IPS DF 19.7 (cell line): Measurements from ENCODE around the gene FGD3.

Experiments used
- DNase-seq: peaks from one replicate; pipeline ENCODE4 v3.0.0-alpha.2; 2013; ENCODE audit warnings: low read depth, low spot score

The FGD3 gene

GRCh38 chr9:93027750-93028149 is 80.4 kb downstream of the FGD3 start:
- DNase-seq, result no peak

- DNase-seq, result no peak
Measured at GRCh38 chr9:93028448-93029006, 81.2 kb downstream of the FGD3 start.

- no peak for DNase-seq
Measured at GRCh38 chr9:93030642-93031628, 83.6 kb downstream of the FGD3 start.

GRCh38 chr9:93031629-93032430 is 84.5 kb downstream of the FGD3 start:
- no peak for DNase-seq

- DNase-seq, result no peak
Measured at GRCh38 chr9:93032545-93032944, 85.2 kb downstream of the FGD3 start.

GRCh38 chr9:93033531-93033930 is 86.2 kb downstream of the FGD3 start:
- DNase-seq, result no peak

- DNase-seq, result no peak
Measured at GRCh38 chr9:93035106-93035660, 87.9 kb downstream of the FGD3 start.

- DNase-seq, result no peak
Measured at GRCh38 chr9:93035821-93036351, 88.6 kb downstream of the FGD3 start.

GRCh38 chr9:93036887-93037475 is 89.7 kb downstream of the FGD3 start:
- DNase-seq, result no peak

- no peak for DNase-seq
Measured at GRCh38 chr9:93037476-93037971, 90.2 kb downstream of the FGD3 start.

GRCh38 chr9:93038918-93039317 is 91.6 kb downstream of the FGD3 start:
- DNase-seq, result no peak

- DNase-seq, result no peak
Measured at GRCh38 chr9:93039456-93039855, 92.1 kb downstream of the FGD3 start.

GRCh38 chr9:93039976-93040375 is 92.7 kb downstream of the FGD3 start:
- DNase-seq, result no peak

GRCh38 chr9:93040409-93040808 is 93.1 kb downstream of the FGD3 start:
- DNase-seq, result no peak

- no peak for DNase-seq
Measured at GRCh38 chr9:93041108-93041802, 93.9 kb downstream of the FGD3 start.

GRCh38 chr9:93043122-93043521 is 95.8 kb downstream of the FGD3 start:
- DNase-seq, result no peak

GRCh38 chr9:93045521-93045920 is 98.2 kb downstream of the FGD3 start:
- no peak for DNase-seq

- DNase-seq, result no peak
Measured at GRCh38 chr9:93048566-93049448, 101.5 kb downstream of the FGD3 start.

- no peak for DNase-seq
Measured at GRCh38 chr9:93049491-93049890, 102.2 kb downstream of the FGD3 start.
